ENCODE data around the gene ZNF281.

ZNF281 gene

DNA sequence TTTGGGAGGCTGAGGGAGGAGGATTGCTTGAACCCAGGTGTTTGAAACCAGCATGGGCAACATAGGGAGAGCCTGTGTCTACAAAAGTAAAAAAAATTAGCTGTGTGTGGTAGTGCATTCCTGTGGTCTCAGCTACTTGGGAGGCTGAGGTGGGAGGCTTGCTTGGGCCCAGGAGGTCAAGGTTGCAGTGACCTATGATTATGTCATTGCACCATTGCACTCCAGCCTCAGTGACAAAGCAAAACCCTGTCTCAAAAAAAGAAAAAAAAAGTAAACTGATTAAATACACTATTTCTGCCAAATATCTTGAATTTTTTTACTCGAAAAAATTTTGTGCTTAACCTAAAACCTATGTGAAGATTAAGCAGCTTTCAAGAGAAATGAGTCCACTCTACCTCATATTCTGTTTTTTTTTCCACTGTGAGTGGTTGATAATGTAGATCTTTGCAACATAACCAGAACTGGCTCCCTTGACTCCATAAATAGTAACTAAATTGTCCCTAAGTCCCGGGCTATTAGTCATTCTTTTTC is 19.4 kb upstream of the ZNF281 start:
- H2BK120ac ChIP-seq (ENCODE audit: low read depth, low read length) = no peak overlapping the region
- H3K4me3 ChIP-seq (ENCODE audit: low read length in 2 of 2) = no peak overlapping the region
- no peak overlapping the region for H3K9ac ChIP-seq (ENCODE audit: low read depth, low read length, poor library complexity)
- H3K23ac ChIP-seq (ENCODE audit: low read depth, low read length, poor library complexity) = no peak overlapping the region
- WGBS, 2 donors (ENCODE audit: extremely low coverage in 2 of 2, insufficient read length in 2 of 2, insufficient replicate concordance in 1 of 2) = no CpG with 5 or more reads among the region's 2 CpGs
- H2BK15ac ChIP-seq (ENCODE audit: low read length) = no peak overlapping the region
- H3K27ac ChIP-seq (replicated peaks; ENCODE audit: low read length) = no peak overlapping the region
- no peaks in the 10 kb centered on the region for H3K4me1 ChIP-seq (ENCODE audit: control insufficient read depth in 2 of 2, insufficient read depth in 1 of 2, low read depth in 1 of 2, low read length in 2 of 2)
- no peaks in the 10 kb centered on the region for H3K9me3 ChIP-seq (replicated peaks in 1 of 2; ENCODE audit: control insufficient read depth in 2 of 2, insufficient read depth in 1 of 2, low read depth in 1 of 2, low read length in 2 of 2)
- no peak overlapping the region for H2AK5ac ChIP-seq (ENCODE audit: low read depth, low read length)
- no peaks in the 10 kb centered on the region for H3K79me1 ChIP-seq (ENCODE audit: low read depth, low read length)
- H3K14ac ChIP-seq (ENCODE audit: low read length) = no peak overlapping the region
- DNase-seq (ENCODE audit: low spot score) = no peak
- no peak overlapping the region for H3K4me2 ChIP-seq (ENCODE audit: insufficient read depth, low read length, poor library complexity, severe bottlenecking)
- no peak overlapping the region for H4K91ac ChIP-seq (ENCODE audit: low read depth, low read length, poor library complexity)
- H3K4ac ChIP-seq (ENCODE audit: low read length) = no peak overlapping the region
- H3K18ac ChIP-seq (ENCODE audit: low read length) = no peak overlapping the region
- no peaks in the 10 kb centered on the region for H3K27me3 ChIP-seq (ENCODE audit: control insufficient read depth in 3 of 3, insufficient read depth in 3 of 3, low read depth in 1 of 3, low read length in 3 of 3)
- H4K8ac ChIP-seq (ENCODE audit: low read depth, low read length) = no peak overlapping the region
- H2BK12ac ChIP-seq (ENCODE audit: low read length) = no peak overlapping the region
- H2AFZ ChIP-seq (ENCODE audit: low read length) = no peak overlapping the region
- H2BK5ac ChIP-seq (ENCODE audit: low read length) = no peak overlapping the region
- H3K36me3 ChIP-seq (replicated peaks in 1 of 2; ENCODE audit: control insufficient read depth in 2 of 2, insufficient read depth in 2 of 2, low read length in 2 of 2) = no peaks in the 10 kb centered on the region

DNA sequence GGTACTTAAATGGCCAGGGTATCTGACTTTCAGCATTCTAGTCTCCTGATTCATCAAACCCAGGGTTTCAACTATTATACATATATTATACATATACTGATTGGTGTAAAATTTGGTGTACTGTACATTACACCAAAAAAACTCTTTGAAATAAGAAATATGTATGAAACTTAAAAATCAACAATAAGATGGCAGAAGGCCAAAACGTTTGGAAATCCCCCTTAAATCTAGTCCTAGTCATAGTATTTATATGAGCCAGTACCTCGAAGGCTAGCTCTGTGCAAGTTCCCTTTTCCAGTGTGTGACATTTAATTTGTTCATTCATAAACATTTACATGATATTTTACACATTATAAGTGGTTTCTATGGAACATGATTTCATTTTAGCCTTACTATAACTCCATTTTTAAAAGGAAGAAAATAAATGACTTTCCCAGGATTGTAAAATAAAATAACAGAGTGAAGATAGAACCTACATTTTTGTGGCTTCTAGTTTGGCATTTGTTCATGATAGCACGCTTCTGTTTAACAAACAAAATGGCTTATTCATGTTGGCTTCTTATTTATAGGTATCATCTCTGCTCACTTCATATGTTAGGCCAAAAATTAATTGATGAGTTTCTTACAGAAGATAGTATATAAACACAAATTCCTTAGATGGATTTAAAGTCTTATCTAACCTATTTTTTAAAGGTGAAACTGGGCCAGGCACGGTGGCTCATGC is 18.8 kb upstream of the ZNF281 start:
- no peak for DNase-seq (ENCODE audit: low spot score)
- H2BK120ac ChIP-seq (ENCODE audit: low read depth, low read length) = no peak overlapping the region
- no CpG with 5 or more reads among the region's 4 CpGs for WGBS, 2 donors (ENCODE audit: extremely low coverage in 2 of 2, insufficient read length in 2 of 2, insufficient replicate concordance in 1 of 2)

DNA sequence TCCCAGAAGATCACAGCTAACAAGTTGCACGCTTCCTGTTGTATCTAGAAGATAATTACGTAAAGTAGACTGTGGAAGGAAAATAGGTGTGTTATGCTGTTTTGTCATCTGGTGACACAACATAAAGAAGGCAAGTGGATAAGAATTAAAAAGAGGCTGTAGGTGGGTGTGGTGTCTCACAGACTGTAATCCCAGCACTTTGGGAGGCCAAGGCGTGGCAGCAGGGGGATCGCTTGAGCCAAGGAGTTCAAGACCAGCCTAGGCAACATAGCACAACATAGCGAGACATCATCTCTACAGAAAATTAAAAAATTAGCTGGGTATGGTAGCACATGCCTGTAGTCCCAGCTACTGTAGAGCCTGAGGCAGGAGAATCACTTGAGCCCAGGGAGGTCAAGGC is 17.9 kb upstream of the ZNF281 start:
- Histone ChIP-seq H2BK5ac (ENCODE audit: low read length) (no peak overlapping the region), H2BK15ac (ENCODE audit: low read length) (no peak overlapping the region), H3K4me3 (ENCODE audit: low read length in 2 of 2) (no peak overlapping the region), H3K9me3 (replicated peaks in 1 of 2; ENCODE audit: control insufficient read depth in 2 of 2, insufficient read depth in 1 of 2, low read depth in 1 of 2, low read length in 2 of 2) (no peaks in the 10 kb centered on the region), H2AK5ac (ENCODE audit: low read depth, low read length) (no peak overlapping the region), H3K27ac (replicated peaks; ENCODE audit: low read length) (no peak overlapping the region), H3K27me3 (ENCODE audit: control insufficient read depth in 3 of 3, insufficient read depth in 3 of 3, low read depth in 1 of 3, low read length in 3 of 3) (no peaks in the 10 kb centered on the region), H3K4me2 (ENCODE audit: insufficient read depth, low read length, poor library complexity, severe bottlenecking) (no peak overlapping the region), H3K4me1 (ENCODE audit: control insufficient read depth in 2 of 2, insufficient read depth in 1 of 2, low read depth in 1 of 2, low read length in 2 of 2) (no peaks in the 10 kb centered on the region), H3K9ac (ENCODE audit: low read depth, low read length, poor library complexity) (no peak overlapping the region), H3K23ac (ENCODE audit: low read depth, low read length, poor library complexity) (no peak overlapping the region), H2BK120ac (ENCODE audit: low read depth, low read length) (no peak overlapping the region), H2AFZ (ENCODE audit: low read length) (no peak overlapping the region), H3K18ac (ENCODE audit: low read length) (no peak overlapping the region), H3K79me1 (ENCODE audit: low read depth, low read length) (no peaks in the 10 kb centered on the region), H3K14ac (ENCODE audit: low read length) (no peak overlapping the region), H3K36me3 (replicated peaks in 1 of 2; ENCODE audit: control insufficient read depth in 2 of 2, insufficient read depth in 2 of 2, low read length in 2 of 2) (no peaks in the 10 kb centered on the region), H4K8ac (ENCODE audit: low read depth, low read length) (no peak overlapping the region), H4K91ac (ENCODE audit: low read depth, low read length, poor library complexity) (no peak overlapping the region), H2BK12ac (ENCODE audit: low read length) (no peak overlapping the region), H3K4ac (ENCODE audit: low read length) (no peak overlapping the region)
- DNase-seq (ENCODE audit: low spot score) = no peak
- no CpG with 5 or more reads among the region's 5 CpGs for WGBS, 2 donors (ENCODE audit: extremely low coverage in 2 of 2, insufficient read length in 2 of 2, insufficient replicate concordance in 1 of 2)

More for the DNA sequence above, 18.8 kb upstream of the ZNF281 start:
- Histone ChIP-seq H4K8ac (ENCODE audit: low read depth, low read length) (no peak overlapping the region), H3K9ac (ENCODE audit: low read depth, low read length, poor library complexity) (no peak overlapping the region), H3K27ac (replicated peaks; ENCODE audit: low read length) (no peak overlapping the region), H3K79me1 (ENCODE audit: low read depth, low read length) (no peaks in the 10 kb centered on the region), H2BK5ac (ENCODE audit: low read length) (no peak overlapping the region), H4K91ac (ENCODE audit: low read depth, low read length, poor library complexity) (no peak overlapping the region), H3K4me1 (ENCODE audit: control insufficient read depth in 2 of 2, insufficient read depth in 1 of 2, low read depth in 1 of 2, low read length in 2 of 2) (no peaks in the 10 kb centered on the region), H2BK12ac (ENCODE audit: low read length) (no peak overlapping the region), H3K36me3 (replicated peaks in 1 of 2; ENCODE audit: control insufficient read depth in 2 of 2, insufficient read depth in 2 of 2, low read length in 2 of 2) (no peaks in the 10 kb centered on the region), H3K4me2 (ENCODE audit: insufficient read depth, low read length, poor library complexity, severe bottlenecking) (no peak overlapping the region), H3K4ac (ENCODE audit: low read length) (no peak overlapping the region), H2AFZ (ENCODE audit: low read length) (no peak overlapping the region), H2BK15ac (ENCODE audit: low read length) (no peak overlapping the region), H3K14ac (ENCODE audit: low read length) (no peak overlapping the region), H2AK5ac (ENCODE audit: low read depth, low read length) (no peak overlapping the region), H3K18ac (ENCODE audit: low read length) (no peak overlapping the region), H3K4me3 (ENCODE audit: low read length in 2 of 2) (no peak overlapping the region), H3K9me3 (replicated peaks in 1 of 2; ENCODE audit: control insufficient read depth in 2 of 2, insufficient read depth in 1 of 2, low read depth in 1 of 2, low read length in 2 of 2) (no peaks in the 10 kb centered on the region), H3K27me3 (ENCODE audit: control insufficient read depth in 3 of 3, insufficient read depth in 3 of 3, low read depth in 1 of 3, low read length in 3 of 3) (no peaks in the 10 kb centered on the region), H3K23ac (ENCODE audit: low read depth, low read length, poor library complexity) (no peak overlapping the region)

DNA sequence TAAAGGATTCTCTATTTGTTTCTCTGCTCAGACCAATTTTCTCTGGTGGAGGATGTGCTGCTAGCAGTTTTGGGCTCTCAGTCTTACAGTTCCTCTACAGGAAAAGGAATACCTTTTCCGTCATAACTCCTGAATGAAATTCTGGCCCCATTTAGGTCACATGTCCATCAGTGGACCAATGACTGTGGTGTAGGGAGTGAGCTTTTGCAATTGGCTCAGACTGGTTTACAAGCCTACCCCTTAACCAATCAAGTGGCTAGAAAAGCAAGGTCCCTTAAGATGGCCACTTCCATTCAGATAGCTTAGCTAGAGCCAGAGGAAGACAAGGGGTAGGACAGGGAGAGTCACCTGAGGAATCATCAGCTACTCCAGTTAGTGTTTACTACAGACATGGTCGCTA is 16.4 kb upstream of the ZNF281 start:
- Histone ChIP-seq H3K36me3 (replicated peaks in 1 of 2; ENCODE audit: control insufficient read depth in 2 of 2, insufficient read depth in 2 of 2, low read length in 2 of 2) (no peaks in the 10 kb centered on the region), H3K27ac (replicated peaks; ENCODE audit: low read length) (no peak overlapping the region), H3K23ac (ENCODE audit: low read depth, low read length, poor library complexity) (no peak overlapping the region), H4K91ac (ENCODE audit: low read depth, low read length, poor library complexity) (no peak overlapping the region), H3K4me2 (ENCODE audit: insufficient read depth, low read length, poor library complexity, severe bottlenecking) (no peak overlapping the region), H2AFZ (ENCODE audit: low read length) (peak overlapping the region; percentile 22), H3K14ac (ENCODE audit: low read length) (no peak overlapping the region), H3K9ac (ENCODE audit: low read depth, low read length, poor library complexity) (no peak overlapping the region), H2BK120ac (ENCODE audit: low read depth, low read length) (no peak overlapping the region), H3K9me3 (replicated peaks in 1 of 2; ENCODE audit: control insufficient read depth in 2 of 2, insufficient read depth in 1 of 2, low read depth in 1 of 2, low read length in 2 of 2) (no peaks in the 10 kb centered on the region), H2AK5ac (ENCODE audit: low read depth, low read length) (no peak overlapping the region), H3K4me1 (ENCODE audit: control insufficient read depth in 2 of 2, insufficient read depth in 1 of 2, low read depth in 1 of 2, low read length in 2 of 2) (no peaks in the 10 kb centered on the region), H3K79me1 (ENCODE audit: low read depth, low read length) (no peaks in the 10 kb centered on the region), H2BK5ac (ENCODE audit: low read length) (no peak overlapping the region), H2BK15ac (ENCODE audit: low read length) (no peak overlapping the region), H3K4ac (ENCODE audit: low read length) (no peak overlapping the region), H3K27me3 (ENCODE audit: control insufficient read depth in 3 of 3, insufficient read depth in 3 of 3, low read depth in 1 of 3, low read length in 3 of 3) (no peaks in the 10 kb centered on the region), H4K8ac (ENCODE audit: low read depth, low read length) (no peak overlapping the region), H3K18ac (ENCODE audit: low read length) (no peak overlapping the region), H2BK12ac (ENCODE audit: low read length) (no peak overlapping the region), H3K4me3 (ENCODE audit: low read length in 2 of 2) (no peak overlapping the region)
- WGBS, 2 donors (ENCODE audit: extremely low coverage in 2 of 2, insufficient read length in 2 of 2, insufficient replicate concordance in 1 of 2) = no CpG with 5 or more reads among the region's 2 CpGs
- DNase-seq (ENCODE audit: low spot score) = no peak

Data from neuronal stem cell (in vitro differentiated cells).